NCI-H2227 treated with DMSO at 0.1 percent for 48 hours (cell line): ENCODE results near the gene DNASE1L2.

Source experiments
- DNase-seq: peaks from one replicate; lab custom pipeline; 2025; lab: John Stamatoyannopoulos, UW

The DNASE1L2 gene

GRCh38 chr16:2287916-2288547 is 51.8 kb downstream of the DNASE1L2 start:
- DNase-seq, result no peak
